A549 (cell line): ENCODE results near the gene EFCAB7. TPM values are rescaled to one million over a fixed set of nuclear protein-coding genes. Genes with fewer than 3 reads are reported as not detected.

Source experiments
- ATAC-seq, 2 experiments: fragments of 200-7000 bp in 1 of 2; fragments of >200 bp in 1 of 2; cut with Nextera tagmentation in 1 of 2; cut with Tn5 transposase in 1 of 2; 3 replicates each; pipeline versions ENCODE4 v1.8.0 to v1.9.1; 2018 to 2020; ENCODE audit warnings: mild to moderate bottlenecking in 1 of 2, moderate library complexity in 1 of 2
- CTCF ChIA-PET: fragments of 300-600 bp; sonication (Branson Sonifier 250); formaldehyde crosslinking; extraction: SDS; loops from one replicate; lab custom pipeline; 2021; ENCODE audit warnings: antibody characterized with exemption, inconsistent platforms; lab: Yijun Ruan, JAX
- POLR2A ChIA-PET: fragments of 350-600 bp; formaldehyde crosslinking; extraction: SDS; loops from one replicate; lab custom pipeline; 2021; ENCODE audit warnings: antibody characterized with exemption, inconsistent platforms; lab: Yijun Ruan, JAX
- DNase-seq, 2 experiments: peaks; one replicate each; pipeline versions ENCODE4 v3.0.0 to v3.0.0-alpha.2; 2011 to 2016; ENCODE audit warnings: low read depth in 1 of 2, low spot score in 1 of 2
- FAIRE-seq: peaks from 2 replicates; lab custom pipeline; 2011; peaks lifted over from hg19 to GRCh38; lab: Jason Lieb, UNC
- H3K27ac ChIP-seq, 2 experiments: fragments of >200 bp; sonication (Bioruptor Twin); formaldehyde crosslinking; 3 replicates each; pipeline ENCODE4 v1.5.1; 2016 to 2017
- H3K4me1 ChIP-seq: fragments of >200 bp; sonication (Bioruptor Twin); formaldehyde crosslinking; 3 replicates; pipeline ENCODE4 v1.6.1; 2016
- H3K4me2 ChIP-seq: fragments of >200 bp; sonication (Bioruptor Twin); formaldehyde crosslinking; 3 replicates; pipeline ENCODE4 v1.6.1; 2016
- H3K4me3 ChIP-seq: fragments of >200 bp; sonication (Bioruptor Twin); formaldehyde crosslinking; 3 replicates; pipeline ENCODE4 v1.5.1; 2016
- H3K9me3 ChIP-seq: fragments of >200 bp; sonication (Bioruptor Twin); formaldehyde crosslinking; 3 replicates; pipeline ENCODE4 v1.6.1; 2016
- CBX2 ChIP-seq: fragments of 200-600 bp; sonication (generic); IDR thresholded peaks from 2 replicates; pipeline ENCODE4 v1.6.1; 2016; ENCODE audit warnings: low read depth, mild to moderate bottlenecking, borderline replicate concordance
- CTCF ChIP-seq: fragments of >200 bp; sonication (Bioruptor Twin); formaldehyde crosslinking; IDR thresholded peaks from 3 replicates; pipeline ENCODE4 v1.5.1; 2016
- EHMT2 ChIP-seq: fragments of 200-600 bp; sonication (generic); IDR thresholded peaks from 2 replicates; pipeline ENCODE4 v1.6.1; 2016; ENCODE audit warnings: antibody characterized with exemption, low read depth, mild to moderate bottlenecking, moderate library complexity
- ELK1 ChIP-seq: fragments of 150-350 bp; IDR thresholded peaks from 2 replicates; pipeline ENCODE4 v1.6.1; 2014; ENCODE audit warnings: low read depth, mild to moderate bottlenecking, low read length
- EP300 ChIP-seq, 2 experiments: fragments of >200 bp; sonication (Bioruptor Twin); formaldehyde crosslinking; IDR thresholded peaks; 2 replicates in 1 of 2; 3 replicates in 1 of 2; pipeline ENCODE4 v1.6.1; 2016 to 2017
- FOSL2 ChIP-seq, 2 experiments: fragments of 450-650 bp in 1 of 2; fragments of >200 bp in 1 of 2; sonication (Bioruptor Twin) in 1 of 2; formaldehyde crosslinking; IDR thresholded peaks; 2 replicates each; pipeline versions ENCODE4 v1.5.0 to v1.6.1; 2016 to 2020; ENCODE audit warnings: mild to moderate bottlenecking in 1 of 2, moderate library complexity in 1 of 2
- HEYL ChIP-seq: fragments of 250-450 bp; sonication (Bioruptor Pico); IDR thresholded peaks from 2 replicates; pipeline ENCODE4 v1.8.0; 2021; ENCODE audit warnings: mild to moderate bottlenecking, moderate library complexity
- KDM5A ChIP-seq: fragments of 200-600 bp; sonication (generic); IDR thresholded peaks from 2 replicates; pipeline ENCODE4 v1.6.1; 2016; ENCODE audit warnings: antibody characterized with exemption, mild to moderate bottlenecking
- MAFK ChIP-seq: fragments of 450-650 bp; IDR thresholded peaks from 2 replicates; pipeline ENCODE4 v1.6.1; 2014; ENCODE audit not compliant: partially characterized antibody
- MYC ChIP-seq: IDR thresholded peaks from 2 replicates; pipeline ENCODE4 v1.6.1; 2012; ENCODE audit warnings: mild to moderate bottlenecking, inconsistent platforms, low read length, improper control_type of control experiment, borderline replicate concordance
- NPAS2 ChIP-seq: fragments of 250-450 bp; sonication (Bioruptor Pico); IDR thresholded peaks from 2 replicates; pipeline ENCODE4 v1.8.0; 2022; ENCODE audit warnings: mild to moderate bottlenecking, moderate library complexity, borderline replicate concordance
- NR3C1 ChIP-seq: fragments of >200 bp; sonication (Bioruptor Twin); formaldehyde crosslinking; IDR thresholded peaks from 3 replicates; pipeline ENCODE4 v1.6.1; 2017
- RAD21 ChIP-seq, 2 experiments: fragments of >200 bp in 1 of 2; sonication (Bioruptor Twin) in 1 of 2; formaldehyde crosslinking in 1 of 2; IDR thresholded peaks in 1 of 2; conservative IDR thresholded peaks in 1 of 2; 2 replicates in 1 of 2; 3 replicates in 1 of 2; pipeline ENCODE4 v1.6.1; 2012 to 2018; ENCODE audit warnings: inconsistent platforms in 1 of 2
- RARB ChIP-seq: fragments of 250-450 bp; sonication (Bioruptor Pico); IDR thresholded peaks from 2 replicates; pipeline ENCODE4 v1.8.0; 2021; ENCODE audit warnings: mild to moderate bottlenecking, moderate library complexity
- RFX5 ChIP-seq: fragments of 450-650 bp; IDR thresholded peaks from 2 replicates; pipeline ENCODE4 v1.7.1; 2014; ENCODE audit warnings: antibody characterized with exemption, mild to moderate bottlenecking, moderate library complexity
- RNF2 ChIP-seq: fragments of 200-600 bp; sonication (generic); IDR thresholded peaks from 2 replicates; pipeline ENCODE4 v1.6.1; 2016; ENCODE audit warnings: low read depth, mild to moderate bottlenecking, antibody characterized with exemption, moderate library complexity, borderline replicate concordance
- SMC3 ChIP-seq: fragments of >200 bp; sonication (Bioruptor Twin); formaldehyde crosslinking; IDR thresholded peaks from 3 replicates; pipeline ENCODE4 v1.6.1; 2018; ENCODE audit warnings: inconsistent platforms
- TP53 ChIP-seq: fragments of 250-450 bp; sonication (Bioruptor Pico); IDR thresholded peaks from 2 replicates; pipeline ENCODE4 v1.5.0; 2021; ENCODE audit warnings: mild to moderate bottlenecking, moderate library complexity
- USF2 ChIP-seq: fragments of 450-650 bp; IDR thresholded peaks from 2 replicates; pipeline ENCODE4 v1.6.1; 2014; ENCODE audit warnings: antibody characterized with exemption
- ZNF302 ChIP-seq: fragments of 250-450 bp; sonication (Bioruptor Pico); IDR thresholded peaks from 2 replicates; pipeline ENCODE4 v1.9.0; 2021; ENCODE audit warnings: inconsistent platforms, mild to moderate bottlenecking, moderate library complexity
- WGBS: methylation state at CpG from one replicate; pipeline ENCODE4 v1.1.6; 2017; ENCODE audit errors: missing lambda C conversion rate; 5-methylcytosine and 5-hydroxymethylcytosine counted together
- polyA plus RNA-seq, 4 experiments: library from polyadenylated mRNA; depleted of rRNA in 3 of 4; stranded (reverse); fragments of >200 nt; fragmentation: RNase III in 1 of 4; extraction: RNeasy Plus Mini Kit Qiagen cat#74134 plus additional on column Dnase treatment in 1 of 4; gene quantifications; 2 replicates in 3 of 4; 3 replicates in 1 of 4; pipeline ENCODE4 v1.2.3, GENCODE V29; 2011 to 2017

The EFCAB7 gene
- polyA plus RNA-seq, 2 of the 4 experiments (the other 2 are of a cell fraction): 4.6 to 5.6 TPM

- Histone ChIP-seq H3K27ac (no peak overlapping the region), H3K4me2 (no peak overlapping the region), H3K9me3 (no peaks in the 10 kb centered on the region), H3K4me1 (no peaks in the 10 kb centered on the region), H3K4me3 (no peak overlapping the region)
- TF ChIP-seq RFX5 (no peak), MAFK (no peak), EP300 (IDR thresholded peaks at IDR 0.05) (no peak), RAD21 (conservative IDR thresholded peaks at IDR 0.05 in 1 of 2, IDR thresholded peaks at IDR 0.05 in 1 of 2) (peak; percentile 51 to 60), NPAS2 (CRISPR knock-in tag) (no peak), ELK1 (no peak), KDM5A (no peak), NR3C1 (no peak), CTCF (peak; percentile 39; the same call in 2 of the 3 replicates), MYC (no peak), HEYL (no peak), RNF2 (no peak), SMC3 (peak; percentile 40; the same call in 1 of the 3 replicates), USF2 (no peak), FOSL2 (IDR thresholded peaks at IDR 0.05) (no peak), FOSL2 (CRISPR knock-in tag; IDR thresholded peaks at IDR 0.05) (no peak)
- WGBS: 2% methylated on average over 1 of the region's 1 CpG
- no peak for ATAC-seq
- CTCF ChIA-PET: interaction anchor here (0.6 to 2.3 kb wide), 10 partner anchors 11 to 533 kb away, joined by 3 to 9 read pairs (median 4); no protein-coding TSS in a partner anchor
- DNase-seq: no peak
- POLR2A ChIA-PET: interaction anchor here (0.5 kb wide), 1 partner anchor 117 kb away, joined by 4 read pairs; no protein-coding TSS in a partner anchor
- peak; percentile 32 for FAIRE-seq
Measured at GRCh38 chr1:63537940-63538339, 14.6 kb downstream of the EFCAB7 start.

- H3K27ac ChIP-seq: no peak overlapping the region
- no peak for FAIRE-seq
- TF ChIP-seq EHMT2 (no peak), ZNF302 (CRISPR knock-in tag) (no peak), RNF2 (no peak), TP53 (CRISPR knock-in tag) (no peak), RARB (CRISPR knock-in tag) (no peak), CBX2 (no peak)
- ChIA-PET CTCF (no interaction called here), POLR2A (interaction anchor here (0.5 kb wide), 1 partner anchor 702 kb away, joined by 3 read pairs; no protein-coding TSS in a partner anchor)
- no peak for DNase-seq
- no peak overlapping the region for H3K4me2 ChIP-seq
- no peak for ATAC-seq
- no peaks in the 10 kb centered on the region for H3K9me3 ChIP-seq
- no peak overlapping the region for H3K4me3 ChIP-seq
- H3K4me1 ChIP-seq: no peaks in the 10 kb centered on the region
Measured at GRCh38 chr1:63545780-63546179, 22.5 kb downstream of the EFCAB7 start.
